GM23338 (cell line): ENCODE results near the gene DCTPP1. TPM values are rescaled to one million over a fixed set of nuclear protein-coding genes. Genes with fewer than 3 reads are reported as not detected.

Source experiments
- ATAC-seq: fragments of 200-7000 bp; cut with Tn5 transposase; 3 replicates; pipeline ENCODE4 v1.9.1; 2020
- DNase-seq: peaks from one replicate; pipeline ENCODE4 v3.0.0-alpha.2; 2015; ENCODE audit warnings: low spot score
- H2AFZ ChIP-seq: fragments of 200-600 bp; sonication (generic); 2 replicates; pipeline ENCODE4 v1.8.0; 2016; ENCODE audit warnings: antibody characterized with exemption, mild to moderate bottlenecking, moderate library complexity
- H3F3A ChIP-seq: fragments of 200-600 bp; sonication (generic); replicated peaks from 2 replicates; pipeline ENCODE4 v1.8.0; 2017; ENCODE audit warnings: antibody characterized with exemption, mixed run types, low read depth
- H3K27ac ChIP-seq: fragments of 200-600 bp; sonication (generic); 2 replicates; pipeline ENCODE4 v1.6.1; 2016; ENCODE audit warnings: low read depth
- H3K27me3 ChIP-seq: fragments of 200-600 bp; sonication (generic); 2 replicates; pipeline ENCODE4 v1.8.0; 2016; ENCODE audit warnings: mild to moderate bottlenecking, mixed run types, moderate library complexity; ENCODE audit not compliant: insufficient read depth
- H3K36me3 ChIP-seq: fragments of 200-600 bp; sonication (generic); 2 replicates; pipeline ENCODE4 v1.8.0; 2016; ENCODE audit warnings: mild to moderate bottlenecking; ENCODE audit not compliant: insufficient read depth
- H3K4me1 ChIP-seq: fragments of 200-600 bp; sonication (generic); 2 replicates; pipeline ENCODE4 v1.8.0; 2016; ENCODE audit warnings: mild to moderate bottlenecking, moderate library complexity; ENCODE audit not compliant: insufficient read depth
- H3K4me2 ChIP-seq: fragments of 200-600 bp; sonication (generic); 2 replicates; pipeline ENCODE4 v1.7.1; 2017; ENCODE audit warnings: mixed run types
- H3K4me3 ChIP-seq: fragments of 200-600 bp; sonication (generic); 2 replicates; pipeline ENCODE4 v1.6.1; 2016; ENCODE audit warnings: mixed run types
- H3K79me2 ChIP-seq: fragments of 200-600 bp; sonication (generic); replicated peaks from 2 replicates; pipeline ENCODE4 v1.8.0; 2017; ENCODE audit warnings: mild to moderate bottlenecking; ENCODE audit not compliant: insufficient read depth
- H3K9me2 ChIP-seq: fragments of 200-600 bp; sonication (generic); 2 replicates; pipeline ENCODE4 v1.8.0; 2017; ENCODE audit not compliant: insufficient read depth
- H4K20me1 ChIP-seq: fragments of 200-600 bp; sonication (generic); replicated peaks from 2 replicates; pipeline ENCODE4 v1.8.0; 2017; ENCODE audit warnings: mild to moderate bottlenecking; ENCODE audit not compliant: insufficient read depth
- H3K27ac Mint-ChIP-seq: 2 replicates; pipeline ENCODE4 v1.8.0; 2020; ENCODE audit warnings: inconsistent platforms, mild to moderate bottlenecking, moderate library complexity, mixed read lengths
- H3K27me3 Mint-ChIP-seq: 3 replicates; pipeline ENCODE4 v1.8.0; 2022; ENCODE audit warnings: low read depth, mild to moderate bottlenecking, moderate library complexity, mixed read lengths, inconsistent platforms; ENCODE audit not compliant: insufficient read depth, poor library complexity
- H3K36me3 Mint-ChIP-seq: 3 replicates; pipeline ENCODE4 v1.8.0; 2021; ENCODE audit warnings: low read depth, mild to moderate bottlenecking, inconsistent platforms, moderate library complexity, mixed read lengths
- H3K4me1 Mint-ChIP-seq: 3 replicates; pipeline ENCODE4 v1.8.0; 2020; ENCODE audit warnings: mild to moderate bottlenecking, inconsistent platforms, mixed read lengths
- H3K4me3 Mint-ChIP-seq: 3 replicates; pipeline ENCODE4 v1.8.0; 2021; ENCODE audit warnings: moderate library complexity, mild to moderate bottlenecking, inconsistent platforms, mixed read lengths
- H3K9me3 Mint-ChIP-seq: 3 replicates; pipeline ENCODE4 v1.8.0; 2020; ENCODE audit warnings: moderate library complexity, mild to moderate bottlenecking, inconsistent platforms, mixed read lengths
- CREB1 ChIP-seq: fragments of 250-450 bp; sonication (Bioruptor Pico); IDR thresholded peaks from 2 replicates; pipeline ENCODE4 v1.5.0; 2020; ENCODE audit warnings: low read depth, mild to moderate bottlenecking, moderate library complexity
- CTCF ChIP-seq, 2 experiments: fragments of 200-600 bp in 1 of 2; sonication (generic) in 1 of 2; conservative IDR thresholded peaks; 2 replicates each; pipeline versions ENCODE4 v1.5.1 to v1.6.1; 2016 to 2017; ENCODE audit warnings: antibody characterized with exemption in 2 of 2, low read depth in 2 of 2, mild to moderate bottlenecking in 2 of 2, moderate library complexity in 1 of 2
- ETS1 ChIP-seq: IDR thresholded peaks from 2 replicates; pipeline ENCODE4 v1.6.1; 2016; ENCODE audit warnings: antibody characterized with exemption
- EZH2 ChIP-seq: fragments of 200-600 bp; sonication (generic); IDR thresholded peaks from one replicate; pipeline ENCODE4 v1.8.0; 2017; ENCODE audit warnings: antibody characterized with exemption, mild to moderate bottlenecking, low read depth; ENCODE audit not compliant: unreplicated experiment
- EZH2phosphoT487 ChIP-seq: fragments of 200-600 bp; sonication (generic); IDR thresholded peaks from one replicate; pipeline ENCODE4 v1.8.1; 2018; ENCODE audit warnings: antibody characterized with exemption; ENCODE audit not compliant: unreplicated experiment
- JUNB ChIP-seq: IDR thresholded peaks from one replicate; pipeline ENCODE4 v1.6.1; 2016; ENCODE audit warnings: antibody characterized with exemption; ENCODE audit not compliant: unreplicated experiment
- NANOG ChIP-seq: IDR thresholded peaks from 2 replicates; pipeline ENCODE4 v1.6.1; 2016; ENCODE audit warnings: antibody characterized with exemption, borderline replicate concordance
- POLR2AphosphoS5 ChIP-seq: IDR thresholded peaks from 2 replicates; pipeline ENCODE4 v1.6.1; 2016; ENCODE audit warnings: antibody characterized with exemption, low read depth
- REST ChIP-seq: IDR thresholded peaks from one replicate; pipeline ENCODE4 v1.6.1; 2018; ENCODE audit warnings: antibody characterized with exemption; ENCODE audit not compliant: unreplicated experiment
- STAT1 ChIP-seq: IDR thresholded peaks from one replicate; pipeline ENCODE4 v1.6.1; 2016; ENCODE audit warnings: antibody characterized with exemption; ENCODE audit not compliant: unreplicated experiment
- ZNF114 ChIP-seq: fragments of 250-450 bp; sonication (Bioruptor Pico); IDR thresholded peaks from 2 replicates; pipeline ENCODE4 v1.5.0; 2020; ENCODE audit warnings: mild to moderate bottlenecking, moderate library complexity
- ZNF331 ChIP-seq: fragments of 250-450 bp; sonication (Bioruptor Pico); IDR thresholded peaks from 2 replicates; pipeline ENCODE4 v1.5.0; 2020; ENCODE audit warnings: low read depth, mild to moderate bottlenecking, moderate library complexity
- ZNF462 ChIP-seq: fragments of 250-450 bp; sonication (Bioruptor Pico); IDR thresholded peaks from 2 replicates; pipeline ENCODE4 v1.5.0; 2020; ENCODE audit warnings: mild to moderate bottlenecking, moderate library complexity
- long read RNA-seq: library from polyadenylated mRNA; unstranded; transcript quantifications from one replicate; pipeline ENCODE4 v2.0.0, GENCODE V29; 2020; ENCODE audit not compliant: unreplicated experiment
- polyA plus RNA-seq: library from polyadenylated mRNA; unstranded; fragments of >200 nt; fragmentation: Nextera tagmentation; extraction: Ambion mirVana; gene quantifications from 2 replicates; pipeline ENCODE4 v1.2.1, GENCODE V29; 2016
- total RNA-seq: library from RNA; depleted of rRNA; stranded (reverse); fragments of >200 nt; shearing (Covaris generic); gene quantifications from 2 replicates; pipeline ENCODE4 v1.2.3, GENCODE V29; 2014; rRNA removed

Gene DCTPP1
- total RNA-seq (46.1 and 54.1 TPM in 2 replicates), polyA plus RNA-seq (51.7 and 58.3 TPM in 2 replicates)
- long read RNA-seq, transcript DCTPP1-201 (3 exons, 1,222 nt) = major isoform, 111 of 113 reads
- long read RNA-seq, partial matches to known transcripts = 0 of 113 reads
- long read RNA-seq, other reads (novel, unspliced or antisense) = 2 of 113 reads

- Histone ChIP-seq H3K9me2 (no peaks in the 10 kb centered on the region), H3K4me1 (peaks cover 15% of the 10 kb centered on the region), H3K79me2 (peaks cover 32% of the 10 kb centered on the region), H4K20me1 (peaks cover 10% of the 10 kb centered on the region; the same call in 1 of the 2 replicates), H3K27ac (peak within 1 kb of the TSS; percentile 56; the same call in 1 of the 2 replicates), H3K27me3 (no peaks in the 10 kb centered on the region), H3K36me3 (peaks cover 7% of the 10 kb centered on the region; the same call in 1 of the 2 replicates), H2AFZ (peak within 1 kb of the TSS; percentile 95), H3K4me3 (peak within 1 kb of the TSS; percentile 67), H3F3A (peaks cover 11% of the 10 kb centered on the region), H3K4me2 (peak within 1 kb of the TSS; percentile 91)
- Mint-ChIP-seq H3K4me3 (no peak within 1 kb of the TSS), H3K9me3 (no peaks in the 10 kb centered on the region; the same call in 2 of the 3 replicates), H3K27me3 (peaks cover 13% of the 10 kb centered on the region), H3K4me1 (peaks cover 11% of the 10 kb centered on the region), H3K27ac (0 out of 2 replicates have a peak within 1 kb of the TSS, but pooled peaks have one; percentile 45), H3K36me3 (peaks cover 34% of the 10 kb centered on the region)
- ATAC-seq (peak; percentile 97), DNase-seq (peak; percentile 100)
- no peak for TF ChIP-seq NANOG
- TF ChIP-seq REST = no peak
- no peak for TF ChIP-seq STAT1
- peak; percentile 84 to 95 for TF ChIP-seq CTCF (conservative IDR thresholded peaks at IDR 0.05; ENCODE audit: low read depth in 2 of 2)
- no peak for TF ChIP-seq ZNF462 (CRISPR knock-in tag)
- TF ChIP-seq POLR2AphosphoS5 = peak; percentile 68
- TF ChIP-seq ZNF114 (CRISPR knock-in tag) = no peak
- TF ChIP-seq CREB1 = peak; percentile 79
- TF ChIP-seq JUNB = no peak
- TF ChIP-seq ZNF331 (CRISPR knock-in tag) = no peak
- TF ChIP-seq EZH2phosphoT487 = no peak
- no peak for TF ChIP-seq EZH2
- 0 out of 2 replicates have a peak, but pooled peaks have one; percentile 2 for TF ChIP-seq ETS1
These were observed at the start of gene DCTPP1 for GRCh38 chr16:30429678-30430427. DCTPP1 (minus strand) TSS chr16:30430030; CDS start chr16:30429980, 50 bp downstream.
